NCI-H1105 (cell line): ENCODE measurements around the gene ATP6V0B.

Experiments used
- DNase-seq: peaks from one replicate; lab custom pipeline; 2025; lab: John Stamatoyannopoulos, UW

The ATP6V0B gene

DNA sequence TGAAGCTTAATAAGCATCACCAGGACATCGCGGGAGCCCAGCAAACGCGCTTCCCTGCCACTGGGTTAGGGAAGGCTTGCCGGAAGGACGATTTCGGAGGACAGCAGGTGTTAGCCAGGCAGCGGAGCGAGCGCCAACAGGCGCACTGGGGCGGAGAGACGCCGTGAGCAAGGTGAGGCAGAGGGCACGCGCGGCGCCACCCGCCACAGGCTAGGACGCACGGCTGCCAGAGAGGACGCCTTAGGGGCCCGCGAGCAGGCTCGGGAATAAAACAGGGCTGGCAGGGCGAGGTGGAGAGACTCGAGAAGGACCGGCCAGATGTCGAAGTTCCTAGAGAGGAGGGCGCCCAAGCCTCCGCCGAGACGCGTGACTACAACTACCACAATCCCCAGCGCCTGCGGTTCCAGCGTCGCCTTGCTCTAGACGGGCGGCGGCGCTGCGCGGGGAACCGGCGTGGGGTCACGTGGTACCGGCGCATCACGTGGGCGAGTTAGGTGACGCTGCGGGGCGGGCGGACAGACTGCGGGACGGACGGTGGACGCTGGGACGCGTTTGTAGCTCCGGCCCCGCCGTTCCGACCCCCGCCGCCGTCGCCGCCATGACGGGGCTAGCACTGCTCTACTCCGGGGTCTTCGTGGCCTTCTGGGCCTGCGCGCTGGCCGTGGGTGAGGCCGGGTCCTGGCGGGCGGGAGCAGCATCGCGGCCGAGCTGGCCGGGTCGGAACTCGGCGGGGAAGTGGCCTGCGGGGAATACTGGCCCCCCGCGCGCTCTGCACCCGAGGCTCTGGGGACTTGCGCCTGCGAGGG is at the start of gene ATP6V0B:
Gene ATP6V0B, plus strand, starts transcription at position 518 of the 806 bp plus-strand sequence. Its CDS starts 81 bp downstream, at position 599.
- peak; percentile 93 for DNase-seq

GRCh38 chr1:43925846-43926245 is 48.9 kb upstream of the ATP6V0B start:
- no peak for DNase-seq

GRCh38 chr1:43930168-43930948 is 44.4 kb upstream of the ATP6V0B start:
- no peak for DNase-seq

DNA sequence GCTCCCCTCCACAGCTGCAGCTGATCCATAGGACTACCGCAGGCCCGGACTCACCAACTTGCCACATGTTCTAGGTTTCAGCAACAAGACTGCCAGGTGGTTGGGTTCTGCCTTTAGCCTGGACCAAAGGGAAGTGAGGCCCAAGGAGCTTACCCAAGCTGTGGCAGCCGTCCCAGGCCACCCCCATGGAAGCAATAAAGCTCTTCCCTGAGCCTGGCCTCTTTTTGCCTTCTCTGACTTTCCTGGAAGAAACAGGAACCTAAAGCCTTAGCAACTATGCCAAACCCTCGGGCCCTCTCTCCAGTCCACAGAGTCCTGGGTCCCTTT is 43.8 kb upstream of the ATP6V0B start:
- DNase-seq = no peak

DNA sequence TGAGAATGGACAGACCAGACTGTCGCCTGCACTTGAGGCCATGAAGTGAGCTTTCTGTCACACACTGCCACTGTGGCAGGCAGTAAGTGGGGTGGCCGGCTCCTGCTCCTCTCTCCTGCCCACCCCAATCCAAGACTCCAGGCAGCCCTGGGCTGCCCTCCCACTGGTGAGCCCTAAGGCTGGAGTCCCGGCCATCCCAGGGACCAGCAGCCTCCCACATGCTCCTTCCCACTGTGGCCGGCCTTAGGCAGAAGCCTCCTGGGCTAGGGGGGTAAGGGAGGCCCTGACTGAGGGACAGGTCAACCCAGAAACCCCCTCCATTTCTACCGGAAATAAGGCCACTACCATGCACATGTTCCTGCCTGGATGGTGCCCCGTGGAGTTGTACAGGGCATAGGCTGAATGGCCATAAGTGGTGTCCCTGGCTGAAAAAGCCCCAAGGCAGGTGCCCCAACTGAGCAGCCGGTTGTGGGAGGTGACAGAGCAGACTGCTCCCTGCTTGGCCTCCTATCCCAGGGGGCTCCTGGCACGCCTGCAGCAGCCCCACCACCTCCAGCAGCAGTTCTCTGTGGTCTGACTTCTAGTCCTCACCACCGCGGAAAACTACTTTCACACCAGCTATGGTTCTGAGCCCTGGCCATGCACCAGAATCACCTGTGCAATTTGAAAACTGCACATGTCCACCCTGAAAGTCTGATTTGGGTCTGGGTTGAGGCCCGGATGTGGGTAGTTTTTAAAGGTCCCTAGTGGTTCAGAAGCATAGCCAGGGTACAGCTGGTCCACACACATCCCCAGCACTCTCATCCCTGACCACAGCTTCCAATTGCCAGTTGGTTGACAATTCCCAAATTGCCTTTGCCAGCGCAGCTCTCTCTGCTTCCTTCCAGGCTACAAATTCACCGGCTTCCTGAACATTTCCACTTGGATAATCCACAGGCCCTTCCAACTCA is 42.8 kb upstream of the ATP6V0B start:
- no peak for DNase-seq

GRCh38 chr1:43932786-43933385 is 41.9 kb upstream of the ATP6V0B start:
- peak; percentile 31 for DNase-seq

GRCh38 chr1:43933386-43934100 is 41.2 kb upstream of the ATP6V0B start, which contains the start of gene ARTN:
Gene ARTN (plus strand): TSS chr1:43933801. CDS start chr1:43935657, 1,856 bp downstream.
- peak; percentile 43 for DNase-seq

GRCh38 chr1:43934101-43934985 is 40.4 kb upstream of the ATP6V0B start:
- peak; percentile 78 for DNase-seq

- DNase-seq = no peak
Observed at GRCh38 chr1:43934986-43935324, 39.8 kb upstream of the ATP6V0B start.

GRCh38 chr1:43935711-43936427 is 38.9 kb upstream of the ATP6V0B start:
- peak; percentile 32 for DNase-seq

- peak; percentile 54 for DNase-seq
Observed at GRCh38 chr1:43936431-43937151, 38.2 kb upstream of the ATP6V0B start.

DNA sequence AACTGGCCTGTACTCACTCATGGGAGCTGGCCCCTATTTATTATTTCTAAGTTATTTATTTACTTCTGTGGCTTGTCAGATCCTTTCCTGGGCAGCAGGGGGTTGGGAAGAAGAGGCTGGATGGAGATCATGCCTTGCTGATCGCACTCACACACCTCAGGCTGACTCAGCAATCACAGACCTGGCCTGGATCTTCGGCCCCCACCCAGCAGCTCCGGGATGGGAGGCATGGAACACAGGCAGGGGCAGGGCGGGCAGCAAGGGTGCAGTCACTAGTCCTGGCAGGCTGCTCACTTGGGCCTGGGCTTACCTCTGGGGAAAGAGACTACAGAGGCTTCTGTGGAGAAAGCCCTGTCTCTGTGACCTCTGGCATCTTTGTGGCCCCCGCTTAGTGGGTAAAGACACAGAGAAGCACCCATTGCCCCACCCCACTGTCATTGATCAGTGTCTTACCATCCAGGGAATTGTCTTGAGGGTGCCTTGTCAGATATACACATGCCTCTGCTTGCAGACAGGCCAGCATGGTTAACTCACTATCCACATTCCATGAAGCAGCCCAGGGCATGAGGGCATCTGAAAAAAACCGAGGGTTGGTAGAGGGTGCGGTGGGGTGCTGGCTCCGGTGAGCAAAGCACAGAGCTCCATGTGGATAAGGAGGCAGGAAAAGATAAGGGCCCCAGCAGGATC is 37.4 kb upstream of the ATP6V0B start:
- no peak for DNase-seq

DNA sequence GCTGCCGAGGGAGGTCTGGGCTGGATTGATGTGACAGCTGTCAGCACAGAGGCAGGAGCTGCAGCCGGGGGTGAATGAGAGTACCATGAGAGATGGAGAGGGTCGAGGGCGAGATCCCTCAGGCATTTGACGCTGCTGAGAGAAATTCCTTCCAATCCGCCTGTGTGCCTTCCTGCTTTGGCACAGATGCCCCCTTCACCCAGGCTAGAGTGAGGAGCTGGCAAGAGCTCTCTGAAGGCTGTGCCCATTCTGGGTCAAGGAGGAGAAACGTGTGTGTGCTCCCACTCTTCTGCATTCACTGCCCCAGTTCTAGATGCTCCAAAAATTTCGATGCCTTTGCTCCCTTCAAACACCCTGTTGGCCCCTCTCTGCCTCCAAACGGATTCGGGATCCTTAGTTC is 36.4 kb upstream of the ATP6V0B start:
- no peak for DNase-seq

- DNase-seq = no peak
Observed at GRCh38 chr1:43938892-43939587, 35.7 kb upstream of the ATP6V0B start.

- DNase-seq = no peak
Observed at GRCh38 chr1:43942411-43942810, 32.3 kb upstream of the ATP6V0B start.

DNA sequence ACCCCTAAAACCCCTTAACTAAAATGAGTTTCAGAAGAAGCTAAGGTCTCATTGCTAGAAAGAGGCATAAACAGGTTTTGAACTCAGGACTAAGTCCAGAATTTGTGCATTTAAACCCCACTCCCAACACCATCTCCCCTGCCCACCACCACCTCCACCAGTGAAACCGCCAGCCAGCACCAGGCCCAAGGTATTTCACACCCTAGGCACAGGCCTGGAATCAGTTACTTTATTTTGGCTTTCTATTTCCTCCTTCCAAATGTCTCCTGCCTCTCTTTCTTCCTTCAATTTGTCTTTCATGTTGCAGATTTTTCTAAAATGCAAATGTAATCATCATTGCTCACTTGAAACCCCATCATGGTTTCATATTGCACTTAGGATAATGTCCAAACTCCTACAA is 29.9 kb upstream of the ATP6V0B start:
- no peak for DNase-seq

GRCh38 chr1:43945674-43946235 is 29.0 kb upstream of the ATP6V0B start:
- DNase-seq = no peak
